OCI-LY7 (cell line): ENCODE data around the gene ALKAL2.

Experiments
- EZH2phosphoT487 ChIP-seq: fragments of 200-600 bp; sonication (generic); IDR thresholded peaks from 2 replicates; pipeline ENCODE4 v1.6.1; 2018; ENCODE audit warnings: low read depth, borderline replicate concordance, mild to moderate bottlenecking, mixed run types, antibody characterized with exemption, low read length, moderate library complexity, mixed read lengths
- TF ChIP-seq, protein P1 (sequence below): fragments of 200-600 bp; sonication (generic); conservative IDR thresholded peaks from 2 replicates; pipeline ENCODE4 v1.5.1; 2014; ENCODE audit warnings: mild to moderate bottlenecking, antibody characterized with exemption, low read length, moderate library complexity, mixed read lengths

DNA sequence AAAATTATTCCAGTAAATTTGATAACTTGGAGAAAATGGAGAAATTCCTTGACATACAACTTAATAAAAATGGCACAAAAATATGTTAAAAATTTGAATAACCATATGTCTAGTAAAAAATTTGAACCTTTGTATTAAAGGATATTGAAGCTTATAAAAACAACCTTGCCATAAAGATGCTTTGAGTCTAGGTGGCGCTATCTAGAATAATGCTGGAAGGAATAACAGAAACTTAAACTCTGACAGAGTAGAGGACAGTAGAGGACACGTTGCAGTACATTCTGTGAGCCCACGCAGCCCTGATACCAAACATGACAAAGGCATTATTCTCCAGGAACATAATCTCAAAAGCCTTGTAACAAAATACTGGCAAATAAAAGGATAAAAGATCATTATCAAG lies 44.7 kb upstream of the ALKAL2 start:
- TF ChIP-seq, protein P1, sequence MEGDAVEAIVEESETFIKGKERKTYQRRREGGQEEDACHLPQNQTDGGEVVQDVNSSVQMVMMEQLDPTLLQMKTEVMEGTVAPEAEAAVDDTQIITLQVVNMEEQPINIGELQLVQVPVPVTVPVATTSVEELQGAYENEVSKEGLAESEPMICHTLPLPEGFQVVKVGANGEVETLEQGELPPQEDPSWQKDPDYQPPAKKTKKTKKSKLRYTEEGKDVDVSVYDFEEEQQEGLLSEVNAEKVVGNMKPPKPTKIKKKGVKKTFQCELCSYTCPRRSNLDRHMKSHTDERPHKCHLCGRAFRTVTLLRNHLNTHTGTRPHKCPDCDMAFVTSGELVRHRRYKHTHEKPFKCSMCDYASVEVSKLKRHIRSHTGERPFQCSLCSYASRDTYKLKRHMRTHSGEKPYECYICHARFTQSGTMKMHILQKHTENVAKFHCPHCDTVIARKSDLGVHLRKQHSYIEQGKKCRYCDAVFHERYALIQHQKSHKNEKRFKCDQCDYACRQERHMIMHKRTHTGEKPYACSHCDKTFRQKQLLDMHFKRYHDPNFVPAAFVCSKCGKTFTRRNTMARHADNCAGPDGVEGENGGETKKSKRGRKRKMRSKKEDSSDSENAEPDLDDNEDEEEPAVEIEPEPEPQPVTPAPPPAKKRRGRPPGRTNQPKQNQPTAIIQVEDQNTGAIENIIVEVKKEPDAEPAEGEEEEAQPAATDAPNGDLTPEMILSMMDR = peak; percentile 61
- no peak for TF ChIP-seq EZH2phosphoT487
